Measurements from ENCODE around the gene IFT80. TPM values are rescaled to one million over a fixed set of nuclear protein-coding genes. Genes with fewer than 3 reads are reported as not detected.

The IFT80 gene
- total and polyA plus RNA-seq, 2 donors (not counting 1 experiment from before 2014, with no cell fraction given), result 17.7 to 44.1 TPM

- H3K27me3 Mint-ChIP-seq, result no peaks in the 10 kb centered on the region
- Histone ChIP-seq H3K4me3 (ENCODE audit: control extremely low read depth in 1 of 5, extremely low read depth in 1 of 5, insufficient read depth in 1 of 5, low read depth in 2 of 5, low read length in 4 of 5) (no peak overlapping the region), H2AFZ (ENCODE audit: insufficient read depth, low read depth, low read length, poor library complexity, severe bottlenecking) (no peak overlapping the region), H4K20me1 (ENCODE audit: control insufficient read depth, insufficient read depth, low read length, poor library complexity, severe bottlenecking) (no peaks in the 10 kb centered on the region), H3K4me1 (ENCODE audit: control insufficient read depth in 2 of 2, insufficient read depth in 2 of 2, low read length in 2 of 2) (no peaks in the 10 kb centered on the region), H3K36me3 (replicated peaks in 1 of 2; ENCODE audit: control extremely low read depth in 1 of 2, control insufficient read depth in 1 of 2, extremely low read depth in 1 of 2, insufficient read depth in 2 of 2, low read length in 1 of 2) (peaks cover 6 to 21% of the 10 kb centered on the region in 2 experiments), H3K4me2 (replicated peaks; ENCODE audit: low read depth, low read length, poor library complexity, severe bottlenecking) (no peak overlapping the region), H3K27ac (ENCODE audit: low read length in 2 of 2) (no peak overlapping the region), H3K27me3 (replicated peaks in 1 of 4; ENCODE audit: control extremely low read depth in 1 of 4, control insufficient read depth in 3 of 4, insufficient read depth in 4 of 4, low read length in 3 of 4) (no peaks in the 10 kb centered on the region), H3K79me2 (ENCODE audit: control insufficient read depth, insufficient read depth, low read length) (peaks cover 50% of the 10 kb centered on the region), H3K9ac (ENCODE audit: low read length) (no peak overlapping the region), H3K9me3 (ENCODE audit: control extremely low read depth in 1 of 3, control insufficient read depth in 2 of 3, insufficient read depth in 1 of 3, low read length in 2 of 3) (peaks cover 0 to 3% (median 2%) of the 10 kb centered on the region in 3 donors)
- POLR2A ChIA-PET, result no interaction called here
- 97% methylated on average over 6 of the region's 7 CpGs for WGBS (ENCODE audit: insufficient coverage)
- H3K9me3 Mint-ChIP-seq (ENCODE audit: insufficient read depth), result no peaks in the 10 kb centered on the region
- H3K4me1 Mint-ChIP-seq, result peaks cover 23% of the 10 kb centered on the region
- no peak for DNase-seq
- no peak for ATAC-seq (ENCODE audit: low read depth)
- H3K4me3 Mint-ChIP-seq, result no peak overlapping the region
- CTCF ChIA-PET, result interaction anchor here (1.7 kb wide), 1 partner anchor 12 kb away, joined by 4 read pairs; no protein-coding TSS in a partner anchor
- H3K27ac Mint-ChIP-seq, result no peak overlapping the region
- intact Hi-C loops (cut with micrococcal nuclease), result loop anchor here (10.0 kb wide), 1 partner anchor 784 kb away; the partner anchor contains the start of gene NMD3
- no peak for TF ChIP-seq EZH2 (IDR thresholded peaks at IDR 0.05; ENCODE audit: borderline replicate concordance, insufficient read depth, low read depth, low read length, poor library complexity, severe bottlenecking)
- TF ChIP-seq, protein P1, sequence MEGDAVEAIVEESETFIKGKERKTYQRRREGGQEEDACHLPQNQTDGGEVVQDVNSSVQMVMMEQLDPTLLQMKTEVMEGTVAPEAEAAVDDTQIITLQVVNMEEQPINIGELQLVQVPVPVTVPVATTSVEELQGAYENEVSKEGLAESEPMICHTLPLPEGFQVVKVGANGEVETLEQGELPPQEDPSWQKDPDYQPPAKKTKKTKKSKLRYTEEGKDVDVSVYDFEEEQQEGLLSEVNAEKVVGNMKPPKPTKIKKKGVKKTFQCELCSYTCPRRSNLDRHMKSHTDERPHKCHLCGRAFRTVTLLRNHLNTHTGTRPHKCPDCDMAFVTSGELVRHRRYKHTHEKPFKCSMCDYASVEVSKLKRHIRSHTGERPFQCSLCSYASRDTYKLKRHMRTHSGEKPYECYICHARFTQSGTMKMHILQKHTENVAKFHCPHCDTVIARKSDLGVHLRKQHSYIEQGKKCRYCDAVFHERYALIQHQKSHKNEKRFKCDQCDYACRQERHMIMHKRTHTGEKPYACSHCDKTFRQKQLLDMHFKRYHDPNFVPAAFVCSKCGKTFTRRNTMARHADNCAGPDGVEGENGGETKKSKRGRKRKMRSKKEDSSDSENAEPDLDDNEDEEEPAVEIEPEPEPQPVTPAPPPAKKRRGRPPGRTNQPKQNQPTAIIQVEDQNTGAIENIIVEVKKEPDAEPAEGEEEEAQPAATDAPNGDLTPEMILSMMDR (IDR thresholded peaks at IDR 0.05), result no peak
Observed at GRCh38 chr3:160440687-160441086, 41.7 kb upstream of the IFT80 start.

DNA sequence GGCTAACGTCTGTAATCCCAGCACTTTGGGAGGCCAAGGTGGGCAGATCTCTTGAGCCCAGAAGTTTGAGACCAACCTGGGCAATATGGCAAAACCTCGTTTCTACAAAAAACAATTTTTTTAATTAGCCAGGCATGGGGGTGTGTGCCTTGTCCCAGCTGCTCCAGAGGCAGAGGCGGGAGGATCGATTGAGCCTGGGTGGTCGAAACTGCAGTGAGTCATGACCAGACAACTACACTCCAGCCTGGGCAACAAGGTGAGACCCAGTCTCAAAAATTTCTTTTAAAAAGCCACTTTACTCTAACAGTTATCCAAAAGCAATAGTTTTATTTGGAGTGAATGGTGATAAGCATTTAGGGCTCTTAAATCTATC is 38.0 kb upstream of the IFT80 start:
- POLR2A ChIA-PET, result no interaction called here
- no peaks in the 10 kb centered on the region for H3K4me1 ChIP-seq (ENCODE audit: control insufficient read depth in 2 of 2, insufficient read depth in 2 of 2, low read length in 2 of 2)
- H3K4me1 Mint-ChIP-seq, result peaks cover 17% of the 10 kb centered on the region
- no peak overlapping the region for H3K4me3 ChIP-seq (ENCODE audit: control extremely low read depth in 1 of 5, extremely low read depth in 1 of 5, insufficient read depth in 1 of 5, low read depth in 2 of 5, low read length in 4 of 5)
- H2AFZ ChIP-seq (ENCODE audit: insufficient read depth, low read depth, low read length, poor library complexity, severe bottlenecking), result no peak overlapping the region
- H3K9ac ChIP-seq (ENCODE audit: low read length), result no peak overlapping the region
- ATAC-seq (ENCODE audit: low read depth) (no peak), DNase-seq (no peak)
- CTCF ChIA-PET, result no interaction called here
- no peaks in the 10 kb centered on the region for H3K27me3 Mint-ChIP-seq
- peaks cover 25% of the 10 kb centered on the region for H3K79me2 ChIP-seq (ENCODE audit: control insufficient read depth, insufficient read depth, low read length)
- no peak overlapping the region for H3K27ac Mint-ChIP-seq
- intact Hi-C loops (cut with micrococcal nuclease), result no loop called here
- H3K27me3 ChIP-seq (replicated peaks in 1 of 4; ENCODE audit: control extremely low read depth in 1 of 4, control insufficient read depth in 3 of 4, insufficient read depth in 4 of 4, low read length in 3 of 4), result no peaks in the 10 kb centered on the region
- H3K9me3 Mint-ChIP-seq (ENCODE audit: insufficient read depth), result no peaks in the 10 kb centered on the region
- H3K36me3 ChIP-seq (replicated peaks in 1 of 2; ENCODE audit: control extremely low read depth in 1 of 2, control insufficient read depth in 1 of 2, extremely low read depth in 1 of 2, insufficient read depth in 2 of 2, low read length in 1 of 2), result peaks cover 11 to 43% of the 10 kb centered on the region in 2 experiments
- H3K4me2 ChIP-seq (replicated peaks; ENCODE audit: low read depth, low read length, poor library complexity, severe bottlenecking), result no peak overlapping the region
- H3K4me3 Mint-ChIP-seq, result no peak overlapping the region
- H3K27ac ChIP-seq (ENCODE audit: low read length in 2 of 2), result no peak overlapping the region
- peaks cover 0 to 2% (median 0%) of the 10 kb centered on the region in 3 donors for H3K9me3 ChIP-seq (ENCODE audit: control extremely low read depth in 1 of 3, control insufficient read depth in 2 of 3, insufficient read depth in 1 of 3, low read length in 2 of 3)
- H4K20me1 ChIP-seq (ENCODE audit: control insufficient read depth, insufficient read depth, low read length, poor library complexity, severe bottlenecking), result no peaks in the 10 kb centered on the region
- TF ChIP-seq, protein P1 (IDR thresholded peaks at IDR 0.05), result no peak
- TF ChIP-seq EZH2 (IDR thresholded peaks at IDR 0.05; ENCODE audit: borderline replicate concordance, insufficient read depth, low read depth, low read length, poor library complexity, severe bottlenecking), result no peak
- WGBS (ENCODE audit: insufficient coverage), result 92% methylated on average over 5 of the region's 5 CpGs
